ENCODE data around the gene RAD23A.

RAD23A gene

GRCh38 chr19:12944104-12944674 is 1.5 kb upstream of the RAD23A start:
- H3K4ac ChIP-seq (ENCODE audit: low read length), result no peak overlapping the region
- no peak overlapping the region for H2BK120ac ChIP-seq (ENCODE audit: low read depth, low read length)
- WGBS, 2 donors (ENCODE audit: extremely low coverage in 2 of 2, insufficient read length in 2 of 2, insufficient replicate concordance in 1 of 2), result no CpG with 5 or more reads among the region's 2 CpGs
- H3K14ac ChIP-seq (ENCODE audit: low read length), result no peak overlapping the region
- H3K27me3 ChIP-seq (ENCODE audit: control insufficient read depth in 3 of 3, insufficient read depth in 3 of 3, low read depth in 1 of 3, low read length in 3 of 3), result no peaks in the 10 kb centered on the region
- no peak overlapping the region for H2AK5ac ChIP-seq (ENCODE audit: low read depth, low read length)
- H2BK12ac ChIP-seq (ENCODE audit: low read length), result no peak overlapping the region
- no peak overlapping the region for H2BK15ac ChIP-seq (ENCODE audit: low read length)
- peaks cover 11 to 19% of the 10 kb centered on the region in 2 donors for H3K4me1 ChIP-seq (ENCODE audit: control insufficient read depth in 2 of 2, insufficient read depth in 1 of 2, low read depth in 1 of 2, low read length in 2 of 2)
- no peak overlapping the region for H3K9ac ChIP-seq (ENCODE audit: low read depth, low read length, poor library complexity)
- no peak overlapping the region for H4K91ac ChIP-seq (ENCODE audit: low read depth, low read length, poor library complexity)
- peaks cover 12% of the 10 kb centered on the region for H3K79me1 ChIP-seq (ENCODE audit: low read depth, low read length)
- no peak overlapping the region for H2BK5ac ChIP-seq (ENCODE audit: low read length)
- peaks cover 59 to 89% of the 10 kb centered on the region in 2 donors for H3K36me3 ChIP-seq (replicated peaks in 1 of 2; ENCODE audit: control insufficient read depth in 2 of 2, insufficient read depth in 2 of 2, low read length in 2 of 2)
- no peak overlapping the region for H3K4me3 ChIP-seq (ENCODE audit: low read length in 2 of 2)
- DNase-seq (ENCODE audit: low spot score), result no peak
- H3K4me2 ChIP-seq (ENCODE audit: insufficient read depth, low read length, poor library complexity, severe bottlenecking), result no peak overlapping the region
- no peak overlapping the region for H4K8ac ChIP-seq (ENCODE audit: low read depth, low read length)
- H3K18ac ChIP-seq (ENCODE audit: low read length), result no peak overlapping the region
- no peak overlapping the region for H2AFZ ChIP-seq (ENCODE audit: low read length)
- no peaks in the 10 kb centered on the region for H3K9me3 ChIP-seq (replicated peaks in 1 of 2; ENCODE audit: control insufficient read depth in 2 of 2, insufficient read depth in 1 of 2, low read depth in 1 of 2, low read length in 2 of 2)
- no peak overlapping the region for H3K23ac ChIP-seq (ENCODE audit: low read depth, low read length, poor library complexity)
- no peak overlapping the region for H3K27ac ChIP-seq (replicated peaks; ENCODE audit: low read length)

DNA sequence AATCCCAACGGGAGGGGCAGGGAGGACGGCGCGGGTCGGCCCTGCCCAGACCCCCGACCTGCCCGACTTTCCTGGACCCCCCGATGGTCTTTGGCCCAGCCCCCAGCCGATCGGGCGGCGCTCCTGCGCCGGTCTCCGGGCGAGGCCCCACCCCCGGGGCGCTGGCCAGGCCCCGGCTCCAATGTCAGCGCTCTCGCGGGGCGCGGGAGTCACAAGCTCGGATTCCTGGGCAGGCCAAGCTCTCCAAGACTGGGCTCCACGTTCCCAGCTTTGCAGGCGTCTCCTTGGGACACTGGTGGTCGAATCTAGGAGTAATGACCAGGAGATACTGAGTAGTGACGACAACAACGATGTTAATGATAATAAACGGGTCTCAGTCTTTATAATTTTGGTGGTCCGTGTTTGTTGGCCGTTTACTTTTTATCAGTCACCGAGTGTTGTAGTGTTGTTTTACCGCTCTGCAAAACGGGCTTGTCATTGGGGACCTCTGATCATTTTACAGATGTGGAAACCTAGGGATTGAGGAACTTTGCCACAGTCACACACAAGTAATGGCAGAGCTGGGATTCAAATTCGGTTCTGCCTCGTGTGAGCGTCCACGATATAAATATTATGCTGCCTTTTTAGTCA is 545 bp downstream of the RAD23A start:
- Histone ChIP-seq H3K79me1 (ENCODE audit: low read depth, low read length) (peaks cover 5% of the 10 kb centered on the region), H3K27ac (replicated peaks; ENCODE audit: low read length) (peak overlapping the region; percentile 96), H2AFZ (ENCODE audit: low read length) (peak overlapping the region; percentile 77), H3K23ac (ENCODE audit: low read depth, low read length, poor library complexity) (no peak overlapping the region), H2BK15ac (ENCODE audit: low read length) (no peak overlapping the region), H3K4me1 (ENCODE audit: control insufficient read depth in 2 of 2, insufficient read depth in 1 of 2, low read depth in 1 of 2, low read length in 2 of 2) (peaks cover 2 to 6% of the 10 kb centered on the region in 2 donors), H3K4me2 (ENCODE audit: insufficient read depth, low read length, poor library complexity, severe bottlenecking) (peak overlapping the region; percentile 59), H2BK5ac (ENCODE audit: low read length) (peak overlapping the region; percentile 68), H3K14ac (ENCODE audit: low read length) (no peak overlapping the region), H2BK12ac (ENCODE audit: low read length) (no peak overlapping the region), H2BK120ac (ENCODE audit: low read depth, low read length) (no peak overlapping the region), H3K9ac (ENCODE audit: low read depth, low read length, poor library complexity) (no peak overlapping the region), H3K18ac (ENCODE audit: low read length) (no peak overlapping the region), H4K8ac (ENCODE audit: low read depth, low read length) (no peak overlapping the region), H2AK5ac (ENCODE audit: low read depth, low read length) (peak overlapping the region; percentile 88), H4K91ac (ENCODE audit: low read depth, low read length, poor library complexity) (no peak overlapping the region), H3K4me3 (ENCODE audit: low read length in 2 of 2) (peak overlapping the region; percentile 80 to 84), H3K27me3 (ENCODE audit: control insufficient read depth in 3 of 3, insufficient read depth in 3 of 3, low read depth in 1 of 3, low read length in 3 of 3) (no peaks in the 10 kb centered on the region), H3K4ac (ENCODE audit: low read length) (no peak overlapping the region), H3K36me3 (replicated peaks in 1 of 2; ENCODE audit: control insufficient read depth in 2 of 2, insufficient read depth in 2 of 2, low read length in 2 of 2) (peaks cover 56 to 88% of the 10 kb centered on the region in 2 donors), H3K9me3 (replicated peaks in 1 of 2; ENCODE audit: control insufficient read depth in 2 of 2, insufficient read depth in 1 of 2, low read depth in 1 of 2, low read length in 2 of 2) (no peaks in the 10 kb centered on the region)
- DNase-seq (ENCODE audit: low spot score), result peak; percentile 73
- WGBS, 2 donors (ENCODE audit: extremely low coverage in 2 of 2, insufficient read length in 2 of 2, insufficient replicate concordance in 1 of 2), result no CpG with 5 or more reads among the region's 40 CpGs

DNA sequence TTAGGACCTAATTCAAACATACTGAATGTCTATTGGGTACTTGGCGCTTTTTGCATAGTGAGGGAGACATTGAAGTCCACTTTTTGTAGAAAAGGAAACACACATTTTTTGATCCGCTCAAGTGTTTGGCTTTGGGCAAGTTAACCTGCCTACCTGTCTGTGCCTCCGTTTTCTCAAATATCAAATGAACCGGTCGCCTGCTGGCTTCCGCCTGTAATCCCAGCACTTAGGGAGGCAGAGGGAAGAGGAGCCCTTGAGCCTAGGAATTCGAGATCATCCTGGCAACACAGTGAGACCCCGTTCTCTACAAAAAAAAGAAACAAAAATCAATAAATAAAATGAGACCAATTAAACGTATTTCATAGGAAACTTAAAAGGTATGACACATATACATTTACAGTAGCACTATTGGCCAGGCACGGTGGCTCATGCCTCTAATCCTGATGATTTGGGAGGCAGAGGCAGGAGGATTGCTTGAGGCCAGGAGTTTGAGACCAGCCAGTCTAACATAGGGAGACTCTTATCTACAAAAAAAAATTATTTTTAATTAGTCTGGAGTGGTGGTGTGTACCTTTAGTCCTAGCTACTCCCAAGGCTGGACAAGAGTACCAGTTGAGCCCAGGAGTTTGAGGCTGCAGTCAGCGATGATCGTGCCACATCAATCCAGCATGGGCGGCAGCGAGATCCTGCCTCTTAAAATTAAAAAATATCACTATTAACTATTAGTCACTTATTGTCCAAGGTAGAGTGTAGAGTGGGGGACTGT is 1.3 kb downstream of the RAD23A start:
- H3K4ac ChIP-seq (ENCODE audit: low read length), result no peak overlapping the region
- H3K23ac ChIP-seq (ENCODE audit: low read depth, low read length, poor library complexity), result no peak overlapping the region
- H3K4me3 ChIP-seq (ENCODE audit: low read length in 2 of 2), result peak overlapping the region; percentile 80 to 84
- H3K27ac ChIP-seq (replicated peaks; ENCODE audit: low read length), result no peak overlapping the region
- H3K4me1 ChIP-seq (ENCODE audit: control insufficient read depth in 2 of 2, insufficient read depth in 1 of 2, low read depth in 1 of 2, low read length in 2 of 2), result peaks cover 2 to 6% of the 10 kb centered on the region in 2 donors
- H2BK12ac ChIP-seq (ENCODE audit: low read length), result no peak overlapping the region
- peak overlapping the region; percentile 59 for H3K4me2 ChIP-seq (ENCODE audit: insufficient read depth, low read length, poor library complexity, severe bottlenecking)
- H2AK5ac ChIP-seq (ENCODE audit: low read depth, low read length), result no peak overlapping the region
- H2AFZ ChIP-seq (ENCODE audit: low read length), result no peak overlapping the region
- no peak overlapping the region for H2BK15ac ChIP-seq (ENCODE audit: low read length)
- H3K27me3 ChIP-seq (ENCODE audit: control insufficient read depth in 3 of 3, insufficient read depth in 3 of 3, low read depth in 1 of 3, low read length in 3 of 3), result no peaks in the 10 kb centered on the region
- H3K18ac ChIP-seq (ENCODE audit: low read length), result no peak overlapping the region
- no peak overlapping the region for H3K9ac ChIP-seq (ENCODE audit: low read depth, low read length, poor library complexity)
- no peak overlapping the region for H4K8ac ChIP-seq (ENCODE audit: low read depth, low read length)
- no peak overlapping the region for H2BK120ac ChIP-seq (ENCODE audit: low read depth, low read length)
- no peak overlapping the region for H2BK5ac ChIP-seq (ENCODE audit: low read length)
- no CpG with 5 or more reads among the region's 14 CpGs for WGBS, 2 donors (ENCODE audit: extremely low coverage in 2 of 2, insufficient read length in 2 of 2, insufficient replicate concordance in 1 of 2)
- H3K79me1 ChIP-seq (ENCODE audit: low read depth, low read length), result peaks cover 5% of the 10 kb centered on the region
- H3K14ac ChIP-seq (ENCODE audit: low read length), result no peak overlapping the region
- no peaks in the 10 kb centered on the region for H3K9me3 ChIP-seq (replicated peaks in 1 of 2; ENCODE audit: control insufficient read depth in 2 of 2, insufficient read depth in 1 of 2, low read depth in 1 of 2, low read length in 2 of 2)
- no peak for DNase-seq (ENCODE audit: low spot score)
- peaks cover 53 to 87% of the 10 kb centered on the region in 2 donors for H3K36me3 ChIP-seq (replicated peaks in 1 of 2; ENCODE audit: control insufficient read depth in 2 of 2, insufficient read depth in 2 of 2, low read length in 2 of 2)
- H4K91ac ChIP-seq (ENCODE audit: low read depth, low read length, poor library complexity), result no peak overlapping the region

All from neuronal stem cell (in vitro differentiated cells).